HepG2 (cell line): ENCODE results near the gene BAIAP3. TPM values are rescaled to one million over a fixed set of nuclear protein-coding genes. Genes with fewer than 3 reads are reported as not detected.

Experiments used
- EP300 ChIP-seq, 3 experiments: sonication (generic) in 1 of 3; formaldehyde crosslinking in 1 of 3; IDR thresholded peaks; 2 replicates each; pipeline versions ENCODE4 v1.5.1 to v1.6.1; 2011 to 2020; ENCODE audit warnings: low read depth in 2 of 3, low read length in 2 of 3, borderline replicate concordance in 1 of 3, improper control_type of control experiment in 1 of 3, mild to moderate bottlenecking in 1 of 3, missing genetic modification reagents in 1 of 3, moderate library complexity in 1 of 3
- GTF2F1 ChIP-seq: fragments of 150-350 bp; IDR thresholded peaks from 2 replicates; pipeline ENCODE4 v1.6.1; 2014; ENCODE audit warnings: low read length
- HBP1 ChIP-seq: IDR thresholded peaks from 2 replicates; pipeline ENCODE4 v1.6.1; 2016; ENCODE audit warnings: low read depth, control low read depth
- RARA ChIP-seq: IDR thresholded peaks from 2 replicates; pipeline ENCODE4 v1.6.1; 2016; ENCODE audit warnings: missing genetic modification reagents, missing compliant biosample characterization
- TFDP1 ChIP-seq: IDR thresholded peaks from 2 replicates; pipeline ENCODE4 v1.6.1; 2016; ENCODE audit warnings: missing compliant biosample characterization, missing genetic modification reagents, borderline replicate concordance
- ZBTB7B ChIP-seq: sonication (generic); formaldehyde crosslinking; IDR thresholded peaks from 2 replicates; pipeline ENCODE4 v1.4.0; 2020; ENCODE audit warnings: missing genetic modification reagents
- ZNF142 ChIP-seq: sonication (generic); formaldehyde crosslinking; IDR thresholded peaks from 2 replicates; pipeline ENCODE4 v1.4.0; 2020; ENCODE audit warnings: missing genetic modification reagents
- ZNF510 ChIP-seq: sonication (generic); formaldehyde crosslinking; IDR thresholded peaks from 2 replicates; pipeline ENCODE4 v1.4.0; 2020; ENCODE audit warnings: low read depth, mild to moderate bottlenecking, missing genetic modification reagents
- ZNF597 ChIP-seq: sonication (generic); formaldehyde crosslinking; IDR thresholded peaks from 2 replicates; pipeline ENCODE4 v1.5.0; 2020; ENCODE audit warnings: missing genetic modification reagents
- ZNF616 ChIP-seq: sonication (generic); formaldehyde crosslinking; IDR thresholded peaks from 2 replicates; pipeline ENCODE4 v1.5.0; 2020; ENCODE audit warnings: low read depth, mild to moderate bottlenecking, missing genetic modification reagents
- ZNF724P ChIP-seq: sonication (generic); formaldehyde crosslinking; IDR thresholded peaks from 2 replicates; pipeline ENCODE4 v1.8.0; 2022; ENCODE audit warnings: missing genetic modification reagents, borderline replicate concordance
- ZNF83 ChIP-seq: sonication (generic); formaldehyde crosslinking; IDR thresholded peaks from 2 replicates; pipeline ENCODE4 v1.4.0; 2020; ENCODE audit warnings: missing genetic modification reagents, mild to moderate bottlenecking, borderline replicate concordance
- ZNF883 ChIP-seq: sonication (generic); formaldehyde crosslinking; IDR thresholded peaks from 2 replicates; pipeline ENCODE4 v1.5.1; 2020; ENCODE audit warnings: mild to moderate bottlenecking, missing genetic modification reagents; ENCODE audit errors: not compliant biosample characterization
- polyA plus RNA-seq, 8 experiments: library from polyadenylated mRNA; depleted of rRNA in 3 of 8; stranded (reverse) in 7 of 8; unstranded in 1 of 8; fragments of >200 nt; fragmentation: Illumina TruSeq in 4 of 8; extraction: Trizol in 4 of 8; gene quantifications; 2 replicates each; pipeline versions ENCODE4 v1.2.1 to v1.2.3, GENCODE V29; 2011 to 2016; ENCODE audit warnings: low read depth in 4 of 8, missing spikeins in 1 of 8, mixed read lengths in 1 of 8; ENCODE audit not compliant: insufficient read depth in 1 of 8
- total RNA-seq, 5 experiments: library from RNA; depleted of rRNA; stranded (reverse); fragments of >200 nt; fragmentation: Illumina TruSeq; extraction: Trizol; gene quantifications; 2 replicates each; pipeline ENCODE4 v1.2.3, GENCODE V29; 2016; ENCODE audit warnings: low read depth in 1 of 5
- TF ChIP-seq, protein P1 (sequence below): sonication (generic); formaldehyde crosslinking; IDR thresholded peaks from 2 replicates; pipeline ENCODE4 v1.4.0; 2020; ENCODE audit warnings: missing genetic modification reagents, borderline replicate concordance
- TF ChIP-seq, protein P2 (sequence below): IDR thresholded peaks from 2 replicates; pipeline ENCODE4 v1.6.1; 2016; ENCODE audit warnings: mild to moderate bottlenecking, missing biosample characterization, missing genetic modification reagents

BAIAP3 gene
- total and polyA plus RNA-seq, 2 of the 13 experiments (the other 11 are each of a cell fraction or from before 2014, with no cell fraction given): 3.2 to 5.7 TPM

- TF ChIP-seq, protein P1, sequence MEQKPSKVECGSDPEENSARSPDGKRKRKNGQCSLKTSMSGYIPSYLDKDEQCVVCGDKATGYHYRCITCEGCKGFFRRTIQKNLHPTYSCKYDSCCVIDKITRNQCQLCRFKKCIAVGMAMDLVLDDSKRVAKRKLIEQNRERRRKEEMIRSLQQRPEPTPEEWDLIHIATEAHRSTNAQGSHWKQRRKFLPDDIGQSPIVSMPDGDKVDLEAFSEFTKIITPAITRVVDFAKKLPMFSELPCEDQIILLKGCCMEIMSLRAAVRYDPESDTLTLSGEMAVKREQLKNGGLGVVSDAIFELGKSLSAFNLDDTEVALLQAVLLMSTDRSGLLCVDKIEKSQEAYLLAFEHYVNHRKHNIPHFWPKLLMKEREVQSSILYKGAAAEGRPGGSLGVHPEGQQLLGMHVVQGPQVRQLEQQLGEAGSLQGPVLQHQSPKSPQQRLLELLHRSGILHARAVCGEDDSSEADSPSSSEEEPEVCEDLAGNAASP: peak; percentile 40; the same call in 1 of the 2 replicates
- TF ChIP-seq ZNF883 (CRISPR knock-in tag) (no peak), ZNF724P (CRISPR knock-in tag) (no peak), ZNF616 (CRISPR knock-in tag) (peak; percentile 78; the same call in 1 of the 2 replicates), TFDP1 (CRISPR knock-in tag) (peak; percentile 80; the same call in 1 of the 2 replicates), EP300 (IDR thresholded peaks at IDR 0.05; ENCODE audit: low read depth in 2 of 2, low read length in 2 of 2) (peak; percentile 51 to 62; a peak in 2 of 4 replicates), EP300 (CRISPR knock-in tag; IDR thresholded peaks at IDR 0.05; ENCODE audit: borderline replicate concordance) (no peak), GTF2F1 (peak; percentile 79; the same call in 1 of the 2 replicates), ZNF142 (CRISPR knock-in tag) (no peak), ZNF83 (CRISPR knock-in tag) (0 out of 2 replicates have a peak, but pooled peaks have one; percentile 79), ZNF510 (no peak), ZNF597 (CRISPR knock-in tag) (0 out of 2 replicates have a peak, but pooled peaks have one; percentile 33), HBP1 (CRISPR knock-in tag) (peak; percentile 94; the same call in 1 of the 2 replicates), ZBTB7B (CRISPR knock-in tag) (0 out of 2 replicates have a peak, but pooled peaks have one; percentile 18), RARA (CRISPR knock-in tag) (no peak)
- TF ChIP-seq, protein P2, sequence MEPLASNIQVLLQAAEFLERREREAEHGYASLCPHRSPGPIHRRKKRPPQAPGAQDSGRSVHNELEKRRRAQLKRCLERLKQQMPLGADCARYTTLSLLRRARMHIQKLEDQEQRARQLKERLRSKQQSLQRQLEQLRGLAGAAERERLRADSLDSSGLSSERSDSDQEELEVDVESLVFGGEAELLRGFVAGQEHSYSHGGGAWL (CRISPR knock-in tag): peak; percentile 45; the same call in 1 of the 2 replicates
Measured at GRCh38 chr16:1351582-1352362, 18.3 kb downstream of the BAIAP3 start, which contains the start of the genes GNPTG and TSR3 (continued).
